Mesenchymal stem cell (in vitro differentiated cells and primary cell): ENCODE data around the gene KLHL2.
"Not testable (repeated sequence)": the region's sequence is repeated elsewhere in the genome, so short reads cannot be mapped to it uniquely, and the experiment has no call there.

ENCODE experiments used
- DNase-seq: peaks from one replicate; pipeline ENCODE4 v3.0.0-alpha.2; 2013
- H2AFZ ChIP-seq: one replicate; pipeline ENCODE4 v1.6.1; 2013; ENCODE audit warnings: low read depth, mild to moderate bottlenecking, control low read depth, inconsistent platforms, low read length, moderate library complexity
- H2AK5ac ChIP-seq: 2 replicates; pipeline ENCODE4 v1.6.1; 2013; ENCODE audit warnings: low read length, moderate library complexity, mild to moderate bottlenecking, inconsistent platforms; ENCODE audit not compliant: severe bottlenecking
- H2BK120ac ChIP-seq: one replicate; pipeline ENCODE4 v1.6.1; 2013; ENCODE audit warnings: low read depth, mild to moderate bottlenecking, inconsistent platforms, low read length, moderate library complexity
- H2BK12ac ChIP-seq, 2 experiments: one replicate each; pipeline ENCODE4 v1.6.1; 2013; ENCODE audit warnings: inconsistent platforms in 2 of 2, low read length in 2 of 2, mild to moderate bottlenecking in 2 of 2, moderate library complexity in 2 of 2, control low read depth in 1 of 2
- H2BK15ac ChIP-seq: one replicate; pipeline ENCODE4 v1.6.1; 2013; ENCODE audit warnings: mild to moderate bottlenecking, low read depth, inconsistent platforms; ENCODE audit not compliant: poor library complexity, severe bottlenecking
- H2BK5ac ChIP-seq: 2 replicates; pipeline ENCODE4 v1.6.1; 2013; ENCODE audit warnings: low read depth, mild to moderate bottlenecking, low read length, control low read depth, inconsistent platforms; ENCODE audit not compliant: poor library complexity, severe bottlenecking
- H3K14ac ChIP-seq, 2 experiments: one replicate each; pipeline ENCODE4 v1.6.1; 2013; ENCODE audit warnings: inconsistent platforms in 2 of 2, low read length in 2 of 2, control low read depth in 1 of 2, mild to moderate bottlenecking in 1 of 2, moderate library complexity in 1 of 2
- H3K18ac ChIP-seq, 2 experiments: one replicate each; pipeline ENCODE4 v1.6.1; 2013; ENCODE audit warnings: inconsistent platforms in 2 of 2, low read length in 2 of 2, control low read depth in 1 of 2, low read depth in 1 of 2, mild to moderate bottlenecking in 1 of 2
- H3K23ac ChIP-seq, 2 experiments: one replicate each; pipeline ENCODE4 v1.6.1; 2013; ENCODE audit warnings: inconsistent platforms in 2 of 2, low read length in 2 of 2, mild to moderate bottlenecking in 2 of 2, moderate library complexity in 2 of 2, control low read depth in 1 of 2
- H3K27ac ChIP-seq: 2 replicates; pipeline ENCODE4 v1.5.1; 2013; ENCODE audit warnings: mild to moderate bottlenecking, moderate library complexity, low read length, control low read depth, inconsistent platforms; ENCODE audit not compliant: poor library complexity, severe bottlenecking
- H3K27me3 ChIP-seq, 2 experiments: 2 replicates each; pipeline versions ENCODE4 v1.6.1 to v1.7.0; 2013; ENCODE audit warnings: low read length in 2 of 2, mild to moderate bottlenecking in 2 of 2, moderate library complexity in 2 of 2, control low read depth in 1 of 2, inconsistent platforms in 1 of 2; ENCODE audit not compliant: control insufficient read depth in 1 of 2, insufficient read depth in 1 of 2
- H3K36me3 ChIP-seq, 2 experiments: 2 replicates each; pipeline versions ENCODE4 v1.6.1 to v1.7.0; 2013; ENCODE audit warnings: low read length in 2 of 2, control low read depth in 1 of 2, inconsistent platforms in 1 of 2, low read depth in 1 of 2, mild to moderate bottlenecking in 1 of 2; ENCODE audit not compliant: insufficient read depth in 2 of 2, control insufficient read depth in 1 of 2
- H3K4ac ChIP-seq, 2 experiments: one replicate each; pipeline ENCODE4 v1.6.1; 2013; ENCODE audit warnings: inconsistent platforms in 2 of 2, low read length in 2 of 2, mild to moderate bottlenecking in 2 of 2, moderate library complexity in 2 of 2, control low read depth in 1 of 2, low read depth in 1 of 2
- H3K4me1 ChIP-seq: 2 replicates; pipeline ENCODE4 v1.6.1; 2013; ENCODE audit warnings: low read depth, low read length, control low read depth; ENCODE audit not compliant: control insufficient read depth, insufficient read depth
- H3K4me2 ChIP-seq: 2 replicates; pipeline ENCODE4 v1.6.1; 2013; ENCODE audit warnings: low read length, mild to moderate bottlenecking, inconsistent platforms; ENCODE audit not compliant: poor library complexity, severe bottlenecking
- H3K4me3 ChIP-seq, 2 experiments: 2 replicates each; pipeline versions ENCODE4 v1.5.1 to v1.7.0; 2013; ENCODE audit warnings: low read length in 2 of 2, mild to moderate bottlenecking in 2 of 2, control low read depth in 1 of 2, low read depth in 1 of 2; ENCODE audit not compliant: insufficient read depth in 1 of 2
- H3K79me1 ChIP-seq: replicated peaks from 2 replicates; pipeline ENCODE4 v1.6.1; 2013; ENCODE audit warnings: mild to moderate bottlenecking, control low read depth, low read length, inconsistent platforms; ENCODE audit not compliant: poor library complexity, severe bottlenecking
- H3K9ac ChIP-seq: 2 replicates; pipeline ENCODE4 v1.7.0; 2013; ENCODE audit warnings: mild to moderate bottlenecking, low read length, moderate library complexity
- H3K9me3 ChIP-seq: 2 replicates; pipeline ENCODE4 v1.7.0; 2013; ENCODE audit warnings: mild to moderate bottlenecking, low read length; ENCODE audit not compliant: control insufficient read depth
- H4K8ac ChIP-seq: one replicate; pipeline ENCODE4 v1.6.1; 2013; ENCODE audit warnings: inconsistent platforms, mild to moderate bottlenecking, low read length, moderate library complexity
- H4K91ac ChIP-seq: one replicate; pipeline ENCODE4 v1.6.1; 2013; ENCODE audit warnings: mild to moderate bottlenecking, low read length, inconsistent platforms
- WGBS: methylation state at CpG from one replicate; pipeline ENCODE4 v1.1.7; 2013; ENCODE audit warnings: mixed read lengths; 5-methylcytosine and 5-hydroxymethylcytosine counted together

The KLHL2 gene

DNA sequence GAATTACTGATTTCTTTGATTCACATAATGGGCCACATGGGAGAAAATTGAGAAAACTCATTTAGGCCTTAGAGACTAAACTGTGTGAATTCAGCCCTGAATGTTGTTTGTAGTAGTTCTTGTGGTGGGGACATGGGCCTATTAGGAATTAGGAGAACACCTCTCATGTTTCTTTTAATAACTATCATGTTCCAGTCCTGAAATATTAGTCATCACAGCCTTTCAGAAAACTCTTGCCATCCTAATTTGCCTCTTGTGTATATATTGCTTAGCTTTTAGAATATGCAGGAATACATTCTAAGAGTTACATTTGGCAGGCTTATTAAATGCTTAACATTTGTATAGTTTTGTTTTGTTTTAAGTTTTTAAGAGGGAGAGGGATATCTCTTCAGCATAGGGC lies 33.4 kb downstream of the KLHL2 start:
- H2AFZ ChIP-seq, H2AK5ac ChIP-seq, H3K18ac ChIP-seq, H3K4me3 ChIP-seq, H3K14ac ChIP-seq, H3K9me3 ChIP-seq, H3K23ac ChIP-seq, H3K79me1 ChIP-seq, H3K27me3 ChIP-seq, H3K4me2 ChIP-seq, H2BK15ac ChIP-seq, H3K36me3 ChIP-seq, H3K9ac ChIP-seq, H4K91ac ChIP-seq, H2BK5ac ChIP-seq, H3K4me1 ChIP-seq, H2BK12ac ChIP-seq, H3K27ac ChIP-seq, H2BK120ac ChIP-seq, DNase-seq, H4K8ac ChIP-seq, H3K4ac ChIP-seq: not testable (repeated sequence)

DNA sequence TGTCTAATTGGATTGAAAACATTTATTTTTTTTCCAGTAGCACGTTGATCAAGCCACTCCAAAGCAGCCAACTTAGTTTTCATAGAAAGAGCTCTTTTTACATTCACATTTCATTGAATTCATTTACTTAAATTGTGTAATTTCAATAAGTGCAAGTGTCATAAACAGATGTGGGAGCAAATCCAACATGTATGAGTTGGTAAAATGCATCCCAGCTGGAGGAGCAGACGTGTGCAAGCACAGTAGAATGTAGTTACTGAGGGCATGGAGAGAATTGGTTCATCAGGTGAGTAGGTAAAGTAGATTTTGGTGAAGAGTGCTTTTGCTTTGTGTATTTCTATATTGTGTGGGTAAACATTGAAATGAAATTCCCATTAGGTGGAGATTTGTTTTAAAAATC lies 36.8 kb downstream of the KLHL2 start:
- not testable (repeated sequence) for H3K14ac ChIP-seq, H3K18ac ChIP-seq, H2BK12ac ChIP-seq, DNase-seq, H3K27me3 ChIP-seq, H2BK5ac ChIP-seq, H3K9me3 ChIP-seq, H4K91ac ChIP-seq, H3K36me3 ChIP-seq, H3K9ac ChIP-seq, H2AK5ac ChIP-seq, H4K8ac ChIP-seq, H3K4ac ChIP-seq, H3K23ac ChIP-seq, H2BK120ac ChIP-seq, H3K27ac ChIP-seq, H3K79me1 ChIP-seq, H3K4me2 ChIP-seq, H2BK15ac ChIP-seq, H3K4me1 ChIP-seq, H2AFZ ChIP-seq, H3K4me3 ChIP-seq
- WGBS = 88% methylated on average over 1 of the region's 2 CpGs

DNA sequence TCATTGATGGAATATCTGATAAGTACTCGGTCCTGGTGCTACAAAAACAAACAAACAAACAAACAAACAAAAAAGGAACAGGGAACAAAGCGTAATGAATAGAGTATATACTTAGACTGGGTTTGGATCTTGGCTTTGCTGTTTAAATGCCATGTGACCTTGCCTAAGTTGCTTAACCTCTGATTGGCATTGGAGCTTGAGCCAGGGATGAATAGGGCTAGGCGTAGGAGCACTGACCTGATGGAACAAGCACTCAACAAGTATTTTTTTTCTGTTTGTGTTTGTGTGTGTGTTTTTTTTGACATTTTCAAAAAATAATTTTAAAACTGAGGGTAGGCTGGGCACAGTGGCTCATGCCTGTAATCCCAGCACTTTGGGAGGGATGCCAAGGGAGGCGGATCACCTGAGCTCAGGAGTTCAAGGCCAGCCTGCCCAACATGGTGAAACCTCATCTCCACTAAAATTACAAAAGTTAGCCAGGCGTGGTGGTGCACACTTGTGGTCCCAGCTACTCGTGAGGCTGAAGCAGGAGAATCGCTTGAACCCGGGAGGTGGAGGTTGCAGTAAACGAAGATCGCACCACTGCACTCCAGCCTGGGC lies 37.3 kb downstream of the KLHL2 start:
- H2BK12ac ChIP-seq, H3K27ac ChIP-seq, H3K4me1 ChIP-seq, H4K91ac ChIP-seq, H3K9me3 ChIP-seq, H2BK120ac ChIP-seq, H3K23ac ChIP-seq, H3K18ac ChIP-seq, H3K79me1 ChIP-seq, H3K14ac ChIP-seq, H3K4me2 ChIP-seq, H4K8ac ChIP-seq, H3K4ac ChIP-seq, H2AK5ac ChIP-seq, H2BK5ac ChIP-seq, DNase-seq, H2BK15ac ChIP-seq, H2AFZ ChIP-seq, H3K36me3 ChIP-seq, H3K27me3 ChIP-seq, H3K9ac ChIP-seq, H3K4me3 ChIP-seq: not testable (repeated sequence)
- 97% methylated on average over 7 of the region's 10 CpGs for WGBS

DNA sequence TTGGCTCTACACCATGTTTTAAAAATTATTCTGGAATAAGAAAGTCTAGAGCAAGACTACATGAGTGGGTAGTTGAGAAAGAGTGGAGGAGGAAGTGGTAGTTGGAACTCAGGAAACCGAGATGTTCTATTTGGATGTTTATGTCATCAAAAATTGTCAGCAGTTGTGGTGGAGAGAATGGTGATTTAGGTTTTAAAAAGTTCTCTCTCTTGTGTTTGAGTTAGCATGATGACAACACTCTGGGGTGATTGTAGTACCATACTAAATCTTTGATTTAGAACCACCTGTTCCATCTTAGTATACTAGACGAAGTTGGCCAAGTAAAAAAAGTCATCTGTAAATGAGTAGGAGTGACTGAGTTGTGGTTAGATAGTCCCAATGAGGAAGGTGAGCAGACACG lies 40.7 kb downstream of the KLHL2 start:
- Histone ChIP-seq H3K14ac (no peak overlapping the region), H2AFZ (no peak overlapping the region), H3K9ac (no peak overlapping the region), H3K18ac (no peak overlapping the region), H2BK15ac (no peak overlapping the region), H2BK12ac (no peak overlapping the region), H4K8ac (no peak overlapping the region), H2BK5ac (no peak overlapping the region), H3K4me3 (no peak overlapping the region), H3K4me1 (no peaks in the 10 kb centered on the region), H2BK120ac (no peak overlapping the region), H2AK5ac (no peak overlapping the region), H3K4me2 (no peak overlapping the region), H3K4ac (no peak overlapping the region), H3K27ac (no peak overlapping the region), H3K9me3 (no peaks in the 10 kb centered on the region), H3K36me3 (no peaks in the 10 kb centered on the region), H4K91ac (no peak overlapping the region), H3K23ac (no peak overlapping the region), H3K27me3 (no peaks in the 10 kb centered on the region), H3K79me1 (peaks cover 4% of the 10 kb centered on the region)
- no peak for DNase-seq
- 96% methylated on average over 3 of the region's 3 CpGs for WGBS
